ENCODE measurements around the gene GDAP1L1. TPM values are rescaled to one million over a fixed set of nuclear protein-coding genes. Genes with fewer than 3 reads are reported as not detected.
"Not testable (repeated sequence)": the region's sequence is repeated elsewhere in the genome, so short reads cannot be mapped to it uniquely, and the experiment has no call there.

GDAP1L1 gene
- total RNA-seq, 2 experiments from 2014 or later = 0.18 TPM; not detected in 1

DNA sequence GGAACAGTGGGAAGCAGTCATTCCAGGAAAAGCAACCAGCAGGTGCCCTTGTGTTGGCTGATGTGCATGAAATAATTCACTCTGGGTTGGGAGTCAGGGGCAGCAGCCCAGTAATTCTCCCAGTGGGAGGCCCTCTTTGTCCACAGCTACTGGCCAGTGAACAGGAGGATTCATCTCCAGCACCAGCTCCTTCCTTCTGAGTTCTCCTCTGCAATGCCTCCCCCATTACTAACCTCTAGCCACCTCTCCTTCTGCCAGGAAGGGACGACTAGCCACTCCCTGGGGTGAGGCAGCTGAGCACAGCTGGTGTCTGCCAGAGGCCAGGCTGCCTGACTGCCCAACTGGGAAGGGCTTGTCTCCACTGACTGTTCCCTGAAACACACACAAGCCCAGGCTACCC lies 77.2 kb downstream of the GDAP1L1 start:
- no peaks in the 10 kb centered on the region for H3K36me3 Mint-ChIP-seq (ENCODE audit: low read depth)
- TF ChIP-seq, protein P1, sequence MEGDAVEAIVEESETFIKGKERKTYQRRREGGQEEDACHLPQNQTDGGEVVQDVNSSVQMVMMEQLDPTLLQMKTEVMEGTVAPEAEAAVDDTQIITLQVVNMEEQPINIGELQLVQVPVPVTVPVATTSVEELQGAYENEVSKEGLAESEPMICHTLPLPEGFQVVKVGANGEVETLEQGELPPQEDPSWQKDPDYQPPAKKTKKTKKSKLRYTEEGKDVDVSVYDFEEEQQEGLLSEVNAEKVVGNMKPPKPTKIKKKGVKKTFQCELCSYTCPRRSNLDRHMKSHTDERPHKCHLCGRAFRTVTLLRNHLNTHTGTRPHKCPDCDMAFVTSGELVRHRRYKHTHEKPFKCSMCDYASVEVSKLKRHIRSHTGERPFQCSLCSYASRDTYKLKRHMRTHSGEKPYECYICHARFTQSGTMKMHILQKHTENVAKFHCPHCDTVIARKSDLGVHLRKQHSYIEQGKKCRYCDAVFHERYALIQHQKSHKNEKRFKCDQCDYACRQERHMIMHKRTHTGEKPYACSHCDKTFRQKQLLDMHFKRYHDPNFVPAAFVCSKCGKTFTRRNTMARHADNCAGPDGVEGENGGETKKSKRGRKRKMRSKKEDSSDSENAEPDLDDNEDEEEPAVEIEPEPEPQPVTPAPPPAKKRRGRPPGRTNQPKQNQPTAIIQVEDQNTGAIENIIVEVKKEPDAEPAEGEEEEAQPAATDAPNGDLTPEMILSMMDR (IDR thresholded peaks at IDR 0.05) = no peak
- no peaks in the 10 kb centered on the region for H3K4me1 Mint-ChIP-seq (ENCODE audit: low read depth)
- H3K27me3 Mint-ChIP-seq = no peaks in the 10 kb centered on the region
- ChIA-PET POLR2A (no interaction called here), CTCF (interaction anchor here (1.8 to 4.7 kb wide), 2 partner anchors 13 to 134 kb away, joined by 5 to 25 read pairs; partner anchors contain the start of gene FITM2)
- H3K9me3 Mint-ChIP-seq = no peaks in the 10 kb centered on the region
- intact Hi-C loops (cut with micrococcal nuclease) = no loop called here
- DNase-seq (no peak), ATAC-seq (no peak)
- H3K27ac Mint-ChIP-seq = no peak overlapping the region
- no peak overlapping the region for H3K4me3 Mint-ChIP-seq

DNA sequence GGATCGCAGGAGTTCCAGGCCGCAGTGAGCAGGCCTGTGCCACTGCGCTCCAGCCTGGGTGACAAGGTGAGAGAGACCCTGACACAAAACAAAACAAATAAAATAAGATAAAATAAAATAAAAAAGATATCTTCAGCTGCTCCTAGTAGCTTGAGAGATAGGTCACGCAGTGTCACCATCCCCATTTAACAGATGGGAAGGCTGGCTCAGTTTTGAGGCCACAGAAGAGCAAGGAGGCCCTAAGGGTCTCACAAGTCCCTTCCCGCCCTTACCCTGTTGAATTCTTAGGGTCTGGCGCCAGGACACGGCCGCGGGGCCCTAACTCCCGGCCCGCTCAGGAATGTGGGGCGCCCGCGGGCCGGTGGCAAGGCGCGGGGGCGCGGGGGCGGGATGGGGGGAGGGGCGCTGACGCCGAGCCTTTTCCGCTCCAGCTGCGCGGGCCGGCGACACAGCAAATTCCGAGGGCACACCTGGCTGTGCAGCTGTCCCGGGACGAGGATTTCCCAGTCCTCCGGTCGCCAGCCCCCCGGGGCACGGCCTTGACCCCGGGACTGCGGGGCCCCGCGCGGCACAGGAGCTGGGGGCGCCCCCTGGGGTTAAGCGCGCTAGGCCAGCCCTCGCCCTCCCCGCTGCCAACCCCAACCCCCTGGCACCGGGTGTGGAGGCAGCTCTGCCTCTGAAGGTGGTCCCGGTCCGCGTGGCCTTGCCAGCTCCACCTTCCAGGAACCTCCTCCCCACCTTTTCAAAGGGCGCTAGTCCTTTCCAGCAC lies 79.5 kb downstream of the GDAP1L1 start:
- Mint-ChIP-seq H3K4me3 (peak overlapping the region; percentile 15), H3K27me3 (no peaks in the 10 kb centered on the region), H3K27ac (peak overlapping the region; percentile 34), H3K4me1 (ENCODE audit: low read depth) (no peaks in the 10 kb centered on the region), H3K9me3 (no peaks in the 10 kb centered on the region), H3K36me3 (ENCODE audit: low read depth) (no peaks in the 10 kb centered on the region)
- POLR2A ChIA-PET = interaction anchor here (0.6 to 0.8 kb wide), 3 partner anchors 13 to 56 kb away, joined by 3 to 4 read pairs (median 3); no protein-coding TSS in a partner anchor
- TF ChIP-seq, protein P1 (IDR thresholded peaks at IDR 0.05) = peak; percentile 40
- ATAC-seq = peak; percentile 79
- DNase-seq = peak; percentile 33
- intact Hi-C loops (cut with micrococcal nuclease) = no loop called here
- CTCF ChIA-PET = interaction anchor here (1.4 to 4.7 kb wide), 5 partner anchors 12 to 111 kb away, joined by 4 to 25 read pairs (median 5); partner anchors contain the start of gene FITM2

DNA sequence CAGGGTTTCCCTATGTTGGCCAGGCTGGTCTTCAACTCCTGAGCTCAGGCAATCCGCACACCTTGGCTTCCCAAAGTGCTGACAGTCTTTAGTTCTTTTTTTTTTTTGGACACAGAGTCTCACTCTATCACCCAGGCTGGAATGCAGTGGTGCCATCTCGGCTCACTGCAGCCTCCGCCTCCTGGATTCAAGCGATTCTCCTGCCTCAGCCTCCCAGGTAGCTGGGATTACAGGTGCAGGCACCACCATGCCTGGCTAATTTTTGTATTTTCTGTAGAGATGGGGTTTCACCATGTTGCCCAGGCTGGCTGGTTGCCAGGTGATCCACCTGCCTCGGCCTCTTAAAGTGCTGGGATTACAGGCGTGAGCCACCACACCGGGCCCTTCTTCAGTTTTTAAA lies 80.6 kb downstream of the GDAP1L1 start:
- ATAC-seq; POLR2A ChIA-PET; H3K27me3 Mint-ChIP-seq; H3K36me3 Mint-ChIP-seq (ENCODE audit: low read depth); DNase-seq; H3K4me3 Mint-ChIP-seq; H3K27ac Mint-ChIP-seq; intact Hi-C loops (cut with micrococcal nuclease); H3K4me1 Mint-ChIP-seq (ENCODE audit: low read depth); H3K9me3 Mint-ChIP-seq: not testable (repeated sequence)
- CTCF ChIA-PET = interaction anchor here (1.1 to 4.7 kb wide), 3 partner anchors 10 to 16 kb away, joined by 4 to 25 read pairs (median 4); partner anchors contain the start of gene FITM2

DNA sequence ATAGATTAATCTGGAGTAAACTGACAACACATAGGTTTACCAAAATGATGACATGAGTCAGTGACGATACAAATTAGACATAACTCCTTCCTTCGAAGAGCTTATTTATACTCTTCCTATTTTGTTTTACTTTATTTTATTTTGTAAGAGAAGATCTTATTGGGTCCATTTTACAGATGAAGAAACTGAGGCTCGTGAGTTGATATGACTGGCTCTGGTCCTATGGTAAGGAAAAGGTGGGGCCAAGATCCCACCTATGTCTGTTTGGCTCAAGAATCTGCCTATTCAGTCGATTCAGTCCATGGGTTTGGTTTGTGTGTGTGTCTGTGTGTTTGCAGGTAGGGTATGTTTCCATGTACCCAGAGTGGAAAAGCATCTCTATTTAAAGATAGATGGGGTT lies 81.3 kb downstream of the GDAP1L1 start:
- H3K9me3 Mint-ChIP-seq = no peaks in the 10 kb centered on the region
- intact Hi-C loops (cut with micrococcal nuclease) = no loop called here
- no peaks in the 10 kb centered on the region for H3K36me3 Mint-ChIP-seq (ENCODE audit: low read depth)

More for the DNA sequence above, 81.3 kb downstream of the GDAP1L1 start:
- Mint-ChIP-seq H3K4me3 (no peak overlapping the region), H3K27ac (no peak overlapping the region), H3K4me1 (ENCODE audit: low read depth) (no peaks in the 10 kb centered on the region), H3K27me3 (no peaks in the 10 kb centered on the region)
- TF ChIP-seq, protein P1 (IDR thresholded peaks at IDR 0.05) = no peak
- ATAC-seq (no peak), DNase-seq (no peak)
- ChIA-PET POLR2A (no interaction called here), CTCF (interaction anchor here (1.1 to 4.7 kb wide), 2 partner anchors 11 to 17 kb away, joined by 4 to 25 read pairs; partner anchors contain the start of gene FITM2)

Other genes starting within 250 kb of the GDAP1L1 start
- gene JPH2, start 60.1 kb upstream of the GDAP1L1 start, total RNA-seq = under 1 TPM; 0.47 to 0.54 TPM
- gene OSER1, start 36.5 kb upstream of the GDAP1L1 start, total RNA-seq = 10 to 100 TPM; 20.9 to 23.3 TPM
- gene FITM2, start 63.9 kb downstream of the GDAP1L1 start, total RNA-seq = 1 to 10 TPM; 2.0 to 2.1 TPM
- gene R3HDML, start 89.7 kb downstream of the GDAP1L1 start, total RNA-seq = not detected
- gene HNF4A, start 108.4 kb downstream of the GDAP1L1 start, total RNA-seq = not detected
- 10 to 100 TPM; 15.2 to 19.5 TPM for gene TTPAL, start 228.6 kb downstream of the GDAP1L1 start, total RNA-seq